HG03025 (cell line): ENCODE data around the gene UBXN6.

ENCODE experiments used
- ATAC-seq: cut with Tn5 transposase; IDR thresholded peaks from one replicate; pipeline ENCODE4 v1.9.1; 2021; ENCODE audit warnings: mild to moderate bottlenecking, moderate library complexity; ENCODE audit not compliant: unreplicated experiment, low FRiP score

Gene UBXN6

GRCh38 chr19:4493929-4494690, 36.5 kb upstream of the UBXN6 start:
- ATAC-seq: no peak

GRCh38 chr19:4493104-4493928, 35.7 kb upstream of the UBXN6 start:
- no peak for ATAC-seq

- no peak for ATAC-seq
Observed at GRCh38 chr19:4492337-4493103, 34.9 kb upstream of the UBXN6 start.

- ATAC-seq: no peak
Observed at GRCh38 chr19:4491446-4491845, 33.9 kb upstream of the UBXN6 start.

- no peak for ATAC-seq
Observed at GRCh38 chr19:4488496-4488895, 30.9 kb upstream of the UBXN6 start.

- no peak for ATAC-seq
Observed at GRCh38 chr19:4487572-4487971, 30.0 kb upstream of the UBXN6 start.

GRCh38 chr19:4483385-4483784, 25.8 kb upstream of the UBXN6 start:
- ATAC-seq: no peak

GRCh38 chr19:4482721-4483364, 25.2 kb upstream of the UBXN6 start:
- no peak for ATAC-seq

GRCh38 chr19:4477034-4477801, 19.6 kb upstream of the UBXN6 start:
- no peak for ATAC-seq

GRCh38 chr19:4474514-4475022, 17.0 kb upstream of the UBXN6 start:
- ATAC-seq: no peak

- no peak for ATAC-seq
Observed at GRCh38 chr19:4473763-4474513, 16.3 kb upstream of the UBXN6 start.

GRCh38 chr19:4473011-4473762, 15.6 kb upstream of the UBXN6 start:
- ATAC-seq: no peak

- ATAC-seq: peak; percentile 0
Observed at GRCh38 chr19:4472174-4472974, 14.8 kb upstream of the UBXN6 start, which contains the start of gene HDGFL2. Gene HDGFL2, plus strand, starts transcription at chr19:4472297. Its CDS starts 54 bp downstream, at chr19:4472351.

GRCh38 chr19:4471403-4472173, 14.0 kb upstream of the UBXN6 start:
- peak; percentile 75 for ATAC-seq

- ATAC-seq: no peak
Observed at GRCh38 chr19:4467835-4468234, 10.2 kb upstream of the UBXN6 start.

- no peak for ATAC-seq
Observed at GRCh38 chr19:4464815-4465581, 7.4 kb upstream of the UBXN6 start.
